Tibial artery (tissue), 4 donors: ENCODE data around the gene CD177.

ENCODE experiments used
- DNase-seq, 2 donors: peaks; one replicate each; pipeline ENCODE4 v3.0.0-alpha.2; 2019
- H3K27ac ChIP-seq, 2 donors: fragments of 200-600 bp; sonication (generic) in 1 of 2; 1 replicate in 1 of 2; 2 replicates in 1 of 2; pipeline ENCODE4 v1.5.1; 2018 to 2019; ENCODE audit warnings: mild to moderate bottlenecking in 1 of 2
- H3K27me3 ChIP-seq, 2 donors: fragments of 200-600 bp; sonication (generic) in 1 of 2; one replicate each; pipeline versions ENCODE4 v1.5.1 to v1.6.0; 2016 to 2019
- H3K36me3 ChIP-seq, 3 donors: fragments of 200-600 bp; sonication (generic) in 2 of 3; one replicate each; pipeline ENCODE4 v1.5.1; 2016 to 2019; ENCODE audit warnings: mild to moderate bottlenecking in 2 of 3
- H3K4me1 ChIP-seq, 4 donors: fragments of 200-600 bp; sonication (generic) in 2 of 4; 1 replicate in 3 of 4; 2 replicates in 1 of 4; pipeline ENCODE4 v1.5.1; 2016 to 2019
- H3K4me3 ChIP-seq, 2 donors: fragments of 200-600 bp; sonication (generic) in 1 of 2; 1 replicate in 1 of 2; 2 replicates in 1 of 2; pipeline ENCODE4 v1.5.1; 2018 to 2019; ENCODE audit warnings: mild to moderate bottlenecking in 2 of 2
- H3K9me3 ChIP-seq, 3 donors: fragments of 200-600 bp; sonication (generic) in 1 of 3; one replicate each; pipeline ENCODE4 v1.5.1; 2016 to 2019
- CTCF ChIP-seq, 2 experiments: fragments of 200-600 bp in 1 of 2; fragments of 450-650 bp in 1 of 2; IDR thresholded peaks; one replicate each; pipeline ENCODE4 v1.5.1; 2017 to 2019; ENCODE audit warnings: antibody characterized with exemption in 2 of 2, mild to moderate bottlenecking in 1 of 2, moderate library complexity in 1 of 2
- intact Hi-C: fragments of 100-400 bp; cut with DNase I; formaldehyde crosslinking; loops from one replicate; pipeline ENCODE4 v1.15.0; 2023; ENCODE audit warnings: low total_unique reads

The CD177 gene

GRCh38 chr19:43353606-43354304 lies at the start of gene CD177:
Gene CD177, plus strand, starts transcription at chr19:43353686. Its CDS starts 29 bp downstream, at chr19:43353715.
- Histone ChIP-seq H3K36me3 (no peaks in the 10 kb centered on the region), H3K9me3 (no peaks in the 10 kb centered on the region), H3K27ac (no peak within 1 kb of the TSS), H3K4me3 (no peak within 1 kb of the TSS), H3K27me3 (peaks cover 0 to 12% of the 10 kb centered on the region in 2 donors), H3K4me1 (peaks cover 0 to 5% (median 0%) of the 10 kb centered on the region in 4 donors)
- intact Hi-C loops, result no loop called here
- no peak for DNase-seq
- no peak for TF ChIP-seq CTCF (IDR thresholded peaks at IDR 0.05)

GRCh38 chr19:43305642-43306041 lies 47.8 kb upstream of the CD177 start:
- H3K27ac ChIP-seq, result no peak overlapping the region
- no peak for DNase-seq
- no peak for TF ChIP-seq CTCF (IDR thresholded peaks at IDR 0.05)
- peaks cover 0 to 4% (median 0%) of the 10 kb centered on the region in 3 donors for H3K9me3 ChIP-seq
- H3K4me1 ChIP-seq, result no peaks in the 10 kb centered on the region
- no peaks in the 10 kb centered on the region for H3K27me3 ChIP-seq
- no peak overlapping the region for H3K4me3 ChIP-seq
- intact Hi-C loops, result no loop called here
- H3K36me3 ChIP-seq, result no peaks in the 10 kb centered on the region

- intact Hi-C loops, result no loop called here
- Histone ChIP-seq H3K27me3 (no peaks in the 10 kb centered on the region), H3K36me3 (no peaks in the 10 kb centered on the region), H3K9me3 (peaks cover 0 to 4% (median 0%) of the 10 kb centered on the region in 3 donors), H3K27ac (no peak overlapping the region), H3K4me1 (no peaks in the 10 kb centered on the region), H3K4me3 (no peak overlapping the region)
- TF ChIP-seq CTCF (IDR thresholded peaks at IDR 0.05), result no peak
- no peak for DNase-seq
These were observed 47.4 kb upstream of the CD177 start for GRCh38 chr19:43306097-43306496.

- Histone ChIP-seq H3K4me1 (no peaks in the 10 kb centered on the region), H3K4me3 (no peak overlapping the region), H3K36me3 (no peaks in the 10 kb centered on the region), H3K27me3 (no peaks in the 10 kb centered on the region), H3K9me3 (peaks cover 0 to 4% (median 0%) of the 10 kb centered on the region in 3 donors), H3K27ac (no peak overlapping the region)
- DNase-seq, result no peak
- no peak for TF ChIP-seq CTCF (IDR thresholded peaks at IDR 0.05)
- intact Hi-C loops, result no loop called here
These were observed 45.2 kb upstream of the CD177 start for GRCh38 chr19:43308244-43308815.

- DNase-seq, result no peak
- TF ChIP-seq CTCF (IDR thresholded peaks at IDR 0.05), result no peak
- no peak overlapping the region for H3K4me3 ChIP-seq
- no peaks in the 10 kb centered on the region for H3K27me3 ChIP-seq
- no peaks in the 10 kb centered on the region for H3K4me1 ChIP-seq
- H3K27ac ChIP-seq, result no peak overlapping the region
- intact Hi-C loops, result no loop called here
- H3K36me3 ChIP-seq, result no peaks in the 10 kb centered on the region
- peaks cover 0 to 4% (median 0%) of the 10 kb centered on the region in 3 donors for H3K9me3 ChIP-seq
These were observed 44.0 kb upstream of the CD177 start for GRCh38 chr19:43309466-43309865.
